HG02759 (cell line): ENCODE results near the gene TRIM49.
"Not testable (repeated sequence)": the region's sequence is repeated elsewhere in the genome, so short reads cannot be mapped to it uniquely, and the experiment has no call there.

ENCODE experiments used
- ATAC-seq: cut with Tn5 transposase; IDR thresholded peaks from one replicate; pipeline ENCODE4 v1.9.1; 2021; ENCODE audit warnings: mild to moderate bottlenecking, moderate library complexity; ENCODE audit not compliant: unreplicated experiment

TRIM49 gene

DNA sequence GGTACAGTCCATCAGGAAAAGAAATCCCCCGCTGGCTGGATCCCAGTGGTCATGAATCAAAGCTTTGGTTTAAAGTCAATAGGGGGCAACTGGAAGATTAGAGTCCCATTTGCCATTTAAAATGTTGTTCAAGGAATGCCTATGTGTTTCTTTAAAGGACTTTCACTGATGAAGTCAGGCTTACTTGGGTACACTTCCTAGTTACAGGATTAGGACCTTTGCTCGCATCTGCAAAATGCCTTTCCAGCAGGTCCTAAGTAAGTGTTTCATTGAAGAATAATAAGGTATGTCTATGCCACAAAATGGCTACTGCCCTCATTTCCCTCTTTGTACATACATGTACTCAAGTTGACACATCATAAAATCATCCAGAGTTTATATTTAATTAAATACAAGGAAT is at the start of gene TRIM49:
Gene TRIM49 (minus strand): TSS at position 101 of the 400 bp plus-strand sequence. CDS start 4,106 bp downstream, outside the sequence.
- not testable (repeated sequence) for ATAC-seq

GRCh38 chr11:89826694-89827093 is 18.3 kb upstream of the TRIM49 start:
- ATAC-seq: not testable (repeated sequence)

DNA sequence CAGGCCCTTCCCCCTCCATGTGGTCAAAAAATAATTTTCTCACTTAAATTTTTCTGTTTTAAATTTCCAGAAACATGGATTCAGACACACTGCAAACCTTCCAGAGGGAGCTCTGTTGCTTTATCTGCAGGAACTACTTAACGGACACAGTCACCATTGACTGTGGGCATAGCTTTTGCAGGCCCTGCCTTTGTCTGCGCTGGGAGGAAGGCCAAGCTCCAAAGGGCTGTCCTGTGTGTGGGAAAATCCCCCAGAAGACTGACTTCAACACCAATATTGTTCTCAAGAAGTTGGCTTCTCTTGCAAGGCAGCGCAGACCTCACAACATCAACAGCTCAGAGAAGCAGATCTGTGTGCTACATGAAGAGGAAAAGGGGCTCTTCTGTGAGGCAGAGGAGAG is 11.6 kb upstream of the TRIM49 start:
- not testable (repeated sequence) for ATAC-seq

DNA sequence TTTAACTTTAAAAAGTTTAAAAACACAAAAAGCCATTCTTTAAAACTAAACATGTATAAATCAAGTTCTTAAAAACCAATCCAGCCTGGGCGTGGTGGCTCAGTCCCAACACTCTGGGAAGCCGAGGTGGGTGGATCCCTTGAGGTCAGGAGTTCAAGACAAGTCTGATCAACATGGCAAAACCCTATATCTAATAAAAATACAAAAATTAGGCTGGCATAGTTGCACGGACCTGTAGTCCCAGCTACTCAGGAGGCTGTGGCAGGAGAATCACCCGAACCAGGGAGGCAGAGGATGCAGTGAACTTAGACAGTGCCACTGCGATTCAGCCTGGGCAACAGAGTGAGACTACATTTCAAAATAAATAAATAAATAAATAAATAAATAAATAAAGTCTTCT is 5.2 kb upstream of the TRIM49 start:
- ATAC-seq: not testable (repeated sequence)

DNA sequence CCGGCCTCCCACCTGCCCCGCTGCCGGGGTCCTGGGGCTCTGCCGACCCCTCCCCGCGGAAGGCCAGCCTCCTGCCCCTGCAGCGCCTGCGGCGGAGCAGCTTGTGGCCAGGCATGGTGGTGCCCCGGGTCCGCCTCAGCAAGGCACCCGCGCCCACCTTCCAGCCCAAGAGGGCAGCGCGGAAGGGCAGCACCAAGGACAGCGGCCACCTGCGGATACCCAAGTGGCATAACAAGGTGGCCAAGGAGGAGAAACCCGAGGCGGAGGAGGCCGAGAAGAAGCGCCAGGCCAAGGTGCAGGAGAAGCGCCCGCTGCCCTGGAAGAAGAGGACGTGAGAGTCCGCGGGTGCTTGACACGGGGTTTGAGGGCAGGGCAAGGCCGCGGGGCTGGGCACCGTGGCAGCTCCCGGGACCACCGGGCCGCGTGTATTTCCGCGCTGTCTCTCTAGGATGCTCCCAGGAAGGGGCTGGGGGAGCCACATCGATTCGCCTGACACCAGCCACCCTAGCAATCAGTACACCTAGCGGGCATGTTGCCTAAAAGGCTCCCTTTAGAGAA is 20.8 kb downstream of the TRIM49 start:
- ATAC-seq: not testable (repeated sequence)

DNA sequence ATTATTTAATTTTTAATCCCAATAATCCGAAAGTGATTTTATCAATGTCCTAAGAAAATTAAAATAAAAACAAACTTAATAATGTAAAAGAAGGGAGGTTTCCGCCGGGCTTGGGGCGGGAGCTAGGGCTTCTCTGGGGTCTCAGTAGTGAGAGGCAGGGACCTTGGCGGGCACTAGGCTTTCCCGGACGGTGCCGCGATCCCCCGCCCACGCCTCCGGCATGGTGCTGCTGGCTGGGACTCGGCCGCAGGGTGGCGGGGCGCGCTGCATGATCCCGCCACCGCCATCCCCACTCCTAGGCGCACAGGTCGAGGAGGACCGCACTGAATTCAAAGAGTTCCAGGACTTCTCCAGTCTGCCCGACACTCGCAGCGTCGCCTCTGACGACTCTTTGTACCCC is 22.6 kb downstream of the TRIM49 start:
- not testable (repeated sequence) for ATAC-seq

DNA sequence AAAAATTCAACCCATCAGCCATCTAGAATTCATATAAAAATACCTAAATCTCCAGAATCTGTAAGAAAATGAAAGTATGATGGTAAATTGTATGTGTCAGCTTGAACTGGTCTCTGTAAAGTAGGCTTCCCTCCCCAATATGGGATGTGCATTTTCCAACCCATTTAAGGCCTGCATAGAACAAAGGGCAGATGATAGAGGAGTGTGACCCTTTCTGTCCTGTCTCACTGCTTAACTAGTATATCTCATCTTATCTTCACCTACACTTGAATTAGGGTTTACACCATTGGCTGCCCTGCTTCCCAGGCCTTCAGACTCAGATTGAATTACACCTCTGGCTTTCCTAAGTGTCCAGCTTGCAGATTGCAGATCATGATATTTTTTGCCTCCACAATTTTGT is 57.6 kb downstream of the TRIM49 start:
- ATAC-seq: not testable (repeated sequence)
